C4-2B (cell line): ENCODE data around the gene GRK3.

Experiments used
- ZFX ChIP-seq: fragments of 450-650 bp; IDR thresholded peaks from 2 replicates; pipeline ENCODE4 v1.6.1; 2017
- TF ChIP-seq, protein P1 (sequence below): fragments of 450-650 bp; conservative IDR thresholded peaks from 2 replicates; pipeline ENCODE4 v1.5.1; 2017; ENCODE audit warnings: mild to moderate bottlenecking

DNA sequence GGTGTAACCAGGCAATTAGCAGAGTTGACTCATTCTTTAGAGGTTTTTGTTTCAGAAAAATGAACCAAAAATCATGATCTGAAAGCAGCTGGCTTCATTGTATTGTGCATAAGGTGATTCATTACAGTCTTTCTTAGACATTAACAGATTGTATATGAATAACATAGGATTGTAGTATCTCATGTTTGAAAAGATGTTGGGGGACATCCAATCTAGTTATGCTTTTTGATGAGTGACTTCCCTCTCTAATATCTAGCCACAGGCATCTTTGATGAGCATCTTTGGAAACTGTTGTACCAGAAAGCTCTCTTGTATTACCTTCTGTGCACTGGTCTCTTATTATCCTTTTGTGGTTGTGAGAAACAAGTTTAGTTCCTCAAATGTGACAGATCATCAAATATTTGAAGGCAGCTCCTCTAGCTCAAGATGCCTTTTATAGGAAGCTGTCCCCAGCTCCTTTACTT lies 8.3 kb downstream of the GRK3 start:
- TF ChIP-seq, protein P1, sequence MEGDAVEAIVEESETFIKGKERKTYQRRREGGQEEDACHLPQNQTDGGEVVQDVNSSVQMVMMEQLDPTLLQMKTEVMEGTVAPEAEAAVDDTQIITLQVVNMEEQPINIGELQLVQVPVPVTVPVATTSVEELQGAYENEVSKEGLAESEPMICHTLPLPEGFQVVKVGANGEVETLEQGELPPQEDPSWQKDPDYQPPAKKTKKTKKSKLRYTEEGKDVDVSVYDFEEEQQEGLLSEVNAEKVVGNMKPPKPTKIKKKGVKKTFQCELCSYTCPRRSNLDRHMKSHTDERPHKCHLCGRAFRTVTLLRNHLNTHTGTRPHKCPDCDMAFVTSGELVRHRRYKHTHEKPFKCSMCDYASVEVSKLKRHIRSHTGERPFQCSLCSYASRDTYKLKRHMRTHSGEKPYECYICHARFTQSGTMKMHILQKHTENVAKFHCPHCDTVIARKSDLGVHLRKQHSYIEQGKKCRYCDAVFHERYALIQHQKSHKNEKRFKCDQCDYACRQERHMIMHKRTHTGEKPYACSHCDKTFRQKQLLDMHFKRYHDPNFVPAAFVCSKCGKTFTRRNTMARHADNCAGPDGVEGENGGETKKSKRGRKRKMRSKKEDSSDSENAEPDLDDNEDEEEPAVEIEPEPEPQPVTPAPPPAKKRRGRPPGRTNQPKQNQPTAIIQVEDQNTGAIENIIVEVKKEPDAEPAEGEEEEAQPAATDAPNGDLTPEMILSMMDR = no peak
- no peak for TF ChIP-seq ZFX
